G401 (cell line): ENCODE results near the gene PGPEP1. TPM values are rescaled to one million over a fixed set of nuclear protein-coding genes. Genes with fewer than 3 reads are reported as not detected.
"Not testable (repeated sequence)": the region's sequence is repeated elsewhere in the genome, so short reads cannot be mapped to it uniquely, and the experiment has no call there.

Experiments used
- DNase-seq: peaks from one replicate; pipeline ENCODE4 v3.0.0-alpha.2; 2015; ENCODE audit warnings: low spot score
- in situ Hi-C: cut with HindIII; loops from 2 replicates; pipeline ENCODE4 v1.10.0; 2016; ENCODE audit warnings: low sequenced_read_pairs, mixed read lengths
- total RNA-seq: library from RNA; depleted of rRNA; stranded (reverse); fragments of >200 nt; shearing (Covaris generic); gene quantifications from 2 replicates; pipeline ENCODE4 v1.2.3, GENCODE V29; 2014

Gene PGPEP1
- total RNA-seq, 1 experiment from 2014 or later: 14.1 TPM

GRCh38 chr19:18307271-18307681 is 33.1 kb upstream of the PGPEP1 start:
- DNase-seq: no peak
- in situ Hi-C loops: no loop called here

GRCh38 chr19:18308051-18308947 is 32.1 kb upstream of the PGPEP1 start:
- no peak for DNase-seq
- in situ Hi-C loops: no loop called here

GRCh38 chr19:18308948-18309325 is 31.5 kb upstream of the PGPEP1 start:
- in situ Hi-C loops: no loop called here
- DNase-seq: no peak

GRCh38 chr19:18309525-18310064 is 30.8 kb upstream of the PGPEP1 start:
- in situ Hi-C loops: no loop called here
- no peak for DNase-seq

GRCh38 chr19:18310118-18310909 is 30.1 kb upstream of the PGPEP1 start:
- DNase-seq: no peak

GRCh38 chr19:18310966-18311365 is 29.4 kb upstream of the PGPEP1 start:
- no peak for DNase-seq
- in situ Hi-C loops: no loop called here

More at GRCh38 chr19:18310118-18310909, 30.1 kb upstream of the PGPEP1 start:
- in situ Hi-C loops: no loop called here

- in situ Hi-C loops: no loop called here
Measured at GRCh38 chr19:18311502-18312091, 28.8 kb upstream of the PGPEP1 start.

GRCh38 chr19:18312092-18312534 is 28.3 kb upstream of the PGPEP1 start:
- DNase-seq: no peak
- in situ Hi-C loops: no loop called here

More at GRCh38 chr19:18311502-18312091, 28.8 kb upstream of the PGPEP1 start:
- no peak for DNase-seq

GRCh38 chr19:18313398-18313797 is 27.0 kb upstream of the PGPEP1 start:
- in situ Hi-C loops: no loop called here
- DNase-seq: no peak

GRCh38 chr19:18317961-18318800 is 22.2 kb upstream of the PGPEP1 start:
- no peak for DNase-seq
- in situ Hi-C loops: no loop called here

GRCh38 chr19:18319591-18320135 is 20.7 kb upstream of the PGPEP1 start:
- DNase-seq: no peak
- in situ Hi-C loops: no loop called here

- DNase-seq: no peak
- in situ Hi-C loops: no loop called here
Measured at GRCh38 chr19:18320865-18321733, 19.3 kb upstream of the PGPEP1 start.

- in situ Hi-C loops: no loop called here
- no peak for DNase-seq
Measured at GRCh38 chr19:18321734-18322102, 18.7 kb upstream of the PGPEP1 start.

GRCh38 chr19:18322318-18322758 is 18.1 kb upstream of the PGPEP1 start:
- peak; percentile 30 for DNase-seq
- in situ Hi-C loops: no loop called here

GRCh38 chr19:18322759-18323460 is 17.5 kb upstream of the PGPEP1 start, which contains the start of gene LSM4:
LSM4 (minus strand) TSS chr19:18323076; CDS start chr19:18323020, 56 bp downstream.
- in situ Hi-C loops: no loop called here
- DNase-seq: peak; percentile 98

GRCh38 chr19:18324373-18324731 is 16.0 kb upstream of the PGPEP1 start:
- DNase-seq, in situ Hi-C loops: not testable (repeated sequence)

GRCh38 chr19:18326772-18327171 is 13.6 kb upstream of the PGPEP1 start:
- in situ Hi-C loops: no loop called here

More at GRCh38 chr19:18326772-18327171, 13.6 kb upstream of the PGPEP1 start:
- DNase-seq: no peak
